A673 (cell line): ENCODE results near the gene TTC7B.

Source experiments
- CTCF ChIP-seq: fragments of 300-800, 200-600 bp; sonication (generic); conservative IDR thresholded peaks from 2 replicates; pipeline ENCODE4 v1.5.1; 2017; ENCODE audit warnings: low read depth, mild to moderate bottlenecking, antibody characterized with exemption, low read length, moderate library complexity, mixed read lengths
- EZH2 ChIP-seq: fragments of 200-600 bp; sonication (generic); IDR thresholded peaks from 2 replicates; pipeline ENCODE4 v1.6.1; 2017; ENCODE audit warnings: borderline replicate concordance, low read depth, mild to moderate bottlenecking, mixed read lengths, antibody characterized with exemption, low read length; ENCODE audit not compliant: poor library complexity, severe bottlenecking

GRCh38 chr14:90566481-90566880 lies 249.7 kb downstream of the TTC7B start:
- TF ChIP-seq CTCF (no peak), EZH2 (no peak)
